Raji (cell line): ENCODE data around the gene SIGLEC7.

ENCODE experiments used
- POLR2A ChIP-seq: IDR thresholded peaks from 2 replicates; pipeline ENCODE4 v1.6.1; 2011; ENCODE audit warnings: low read depth, low read length, control low read depth; ENCODE audit not compliant: insufficient read depth

SIGLEC7 gene

DNA sequence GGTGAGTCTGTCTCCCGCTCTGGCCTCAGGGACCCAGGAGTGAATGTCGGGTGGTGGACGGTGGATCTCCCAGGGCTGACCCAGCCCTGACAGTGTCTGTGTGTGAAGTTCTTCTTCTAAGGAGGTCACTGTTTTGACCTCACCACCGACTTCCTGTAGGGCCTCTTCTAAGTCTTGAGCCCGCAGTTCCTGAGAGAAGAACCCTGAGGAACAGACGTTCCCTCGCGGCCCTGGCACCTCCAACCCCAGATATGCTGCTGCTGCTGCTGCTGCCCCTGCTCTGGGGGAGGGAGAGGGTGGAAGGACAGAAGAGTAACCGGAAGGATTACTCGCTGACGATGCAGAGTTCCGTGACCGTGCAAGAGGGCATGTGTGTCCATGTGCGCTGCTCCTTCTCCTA, at the start of gene SIGLEC7:
TSS of gene SIGLEC7 (plus strand) at position 183 of the 400 bp plus-strand sequence. CDS start at position 252, 69 bp downstream.
- no peak for TF ChIP-seq POLR2A

DNA sequence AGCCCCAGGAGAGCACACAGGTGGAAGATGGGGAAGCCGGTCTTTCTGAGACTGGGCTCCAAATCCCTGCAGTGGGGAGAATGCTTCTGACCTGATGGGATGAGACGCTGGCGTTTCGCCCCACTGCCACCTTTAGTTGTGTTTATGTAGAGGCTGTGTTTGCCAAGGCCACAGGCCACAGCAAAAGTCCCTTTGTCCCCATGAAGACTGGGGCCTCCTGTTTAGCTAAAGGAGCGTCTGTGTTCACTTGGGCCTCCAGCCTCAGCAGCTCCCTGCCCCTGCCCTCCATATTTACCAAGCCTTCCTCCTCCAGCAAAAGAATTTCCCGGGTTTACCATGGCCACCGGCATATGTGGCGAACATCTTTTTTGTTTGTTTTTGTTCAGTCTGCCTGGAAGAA, 49.0 kb upstream of the SIGLEC7 start:
- TF ChIP-seq POLR2A: no peak

DNA sequence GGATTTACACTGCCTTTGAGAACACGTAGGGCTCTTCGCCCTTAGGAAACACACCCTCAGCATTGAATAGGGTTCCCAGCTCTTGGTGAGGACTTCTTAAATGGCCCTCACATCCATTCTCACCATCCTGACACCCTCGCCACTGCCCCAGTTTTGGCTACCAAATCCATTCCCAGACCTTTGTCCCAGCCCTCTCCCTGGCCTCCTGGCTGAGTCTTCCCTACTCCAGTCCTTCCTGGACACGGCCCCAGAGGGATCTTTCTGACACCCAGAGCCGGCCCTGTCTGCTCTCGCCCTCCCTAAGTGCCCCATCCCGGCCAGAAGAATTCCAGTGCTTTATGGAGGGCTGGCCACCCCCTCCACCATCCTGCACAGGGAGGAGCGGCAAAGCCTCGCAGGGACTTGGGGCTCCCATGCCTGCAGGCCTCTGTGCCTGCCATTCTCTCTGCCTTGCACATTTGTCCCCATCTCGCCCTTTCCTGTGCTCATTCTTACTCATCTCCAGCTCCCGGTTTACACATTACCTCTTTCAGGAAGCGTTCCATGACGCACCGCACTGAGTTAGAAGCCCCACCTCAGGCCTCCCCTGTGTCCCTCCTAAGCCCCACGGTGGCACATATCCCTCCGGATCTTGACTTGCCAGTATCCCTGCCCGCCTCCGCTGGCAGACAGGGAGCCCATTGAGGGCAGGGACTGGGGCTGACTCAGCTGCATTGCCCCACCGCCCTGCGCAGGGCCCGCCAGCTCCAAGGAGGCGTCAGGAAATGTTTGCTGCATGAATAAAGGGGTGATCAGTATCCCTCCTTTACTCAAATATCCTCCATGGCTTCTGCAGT, 48.4 kb upstream of the SIGLEC7 start:
- no peak for TF ChIP-seq POLR2A

DNA sequence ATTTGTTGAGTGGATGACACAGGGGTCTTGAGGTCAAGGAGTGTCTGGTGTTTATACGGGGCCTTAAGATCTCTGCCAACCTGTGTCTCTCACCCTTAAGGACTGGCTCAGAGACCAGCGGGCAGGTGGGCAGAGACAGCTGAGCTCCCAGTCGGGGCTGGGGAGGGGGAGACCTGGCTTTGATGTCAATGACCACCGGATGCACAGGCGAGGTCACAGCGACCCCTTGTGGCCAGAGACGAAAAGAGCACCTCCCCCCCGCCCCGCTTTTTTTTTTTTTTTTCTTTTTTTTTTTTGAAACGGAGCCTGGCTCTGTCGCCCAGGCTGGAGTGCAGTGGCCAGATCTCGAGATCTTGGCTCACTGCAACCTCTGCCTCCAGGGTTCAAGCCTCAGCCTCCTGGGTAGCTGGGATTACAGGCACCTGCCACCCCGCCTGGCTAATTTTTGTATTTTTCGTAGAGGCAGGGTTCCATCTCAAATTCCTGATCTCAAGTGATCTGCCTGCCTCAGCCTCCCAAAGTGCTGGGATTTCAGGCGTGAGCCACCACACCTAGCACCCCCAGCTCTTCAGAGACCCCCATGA, 47.3 kb upstream of the SIGLEC7 start:
- TF ChIP-seq POLR2A: no peak

DNA sequence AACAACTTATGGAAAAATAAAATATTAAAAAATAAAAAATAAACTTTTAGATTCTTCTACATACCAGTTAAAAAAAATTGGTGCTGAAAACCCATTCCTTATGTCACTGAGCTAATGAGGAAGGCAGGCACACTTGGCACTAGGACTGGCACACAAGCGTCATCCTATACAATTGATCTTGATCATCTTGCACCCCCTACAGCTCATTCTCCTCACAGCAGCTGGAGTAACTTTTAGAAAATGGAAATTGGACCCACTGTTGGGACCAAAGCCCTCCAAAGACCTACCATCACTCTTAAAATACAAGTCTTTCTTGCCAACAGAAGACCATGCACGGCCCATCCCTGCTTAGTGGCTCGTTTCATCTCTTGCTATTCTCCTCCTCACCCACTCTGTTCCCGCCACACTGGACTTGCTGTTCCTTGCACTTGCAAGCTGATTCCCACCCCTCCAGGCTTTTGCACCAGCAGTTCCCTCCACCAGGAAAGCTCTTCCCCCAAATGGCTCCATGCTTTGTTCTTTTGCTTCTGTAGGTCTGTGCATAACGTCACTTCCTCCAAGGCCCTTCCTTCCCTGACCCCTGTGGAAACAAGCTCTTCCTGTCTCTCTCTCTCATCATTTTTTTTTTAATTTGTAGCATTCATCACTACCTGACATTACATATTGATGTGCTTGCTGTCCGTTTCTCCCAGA, 45.5 kb upstream of the SIGLEC7 start:
- TF ChIP-seq POLR2A: no peak

DNA sequence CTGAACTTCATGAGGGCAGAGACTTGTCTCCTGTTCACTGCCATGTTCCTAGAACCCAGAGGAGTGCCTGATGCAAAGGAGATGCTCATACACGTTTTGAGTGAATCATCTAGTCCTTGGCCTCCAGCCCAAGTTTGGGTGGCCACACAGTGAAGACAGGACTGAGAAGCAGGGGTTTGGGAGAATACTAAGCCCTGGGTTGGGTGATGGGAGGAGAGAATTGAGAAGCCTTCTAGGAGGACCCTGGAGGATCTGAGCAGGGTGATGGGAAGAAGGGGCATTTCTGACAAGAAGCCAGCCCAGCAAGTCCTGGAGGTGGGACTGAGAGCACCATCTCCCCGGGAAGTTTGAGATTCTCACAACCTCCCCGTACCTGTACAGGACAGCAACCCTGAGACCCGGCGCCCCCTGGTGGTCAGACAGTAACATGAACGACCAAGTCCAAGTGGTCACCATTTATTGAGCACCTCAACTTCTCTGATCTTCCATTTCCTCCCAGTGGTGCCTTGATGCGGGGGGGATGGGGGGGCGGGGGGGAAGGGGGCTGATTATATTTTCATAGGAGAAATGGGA, 44.8 kb upstream of the SIGLEC7 start:
- TF ChIP-seq POLR2A: no peak

DNA sequence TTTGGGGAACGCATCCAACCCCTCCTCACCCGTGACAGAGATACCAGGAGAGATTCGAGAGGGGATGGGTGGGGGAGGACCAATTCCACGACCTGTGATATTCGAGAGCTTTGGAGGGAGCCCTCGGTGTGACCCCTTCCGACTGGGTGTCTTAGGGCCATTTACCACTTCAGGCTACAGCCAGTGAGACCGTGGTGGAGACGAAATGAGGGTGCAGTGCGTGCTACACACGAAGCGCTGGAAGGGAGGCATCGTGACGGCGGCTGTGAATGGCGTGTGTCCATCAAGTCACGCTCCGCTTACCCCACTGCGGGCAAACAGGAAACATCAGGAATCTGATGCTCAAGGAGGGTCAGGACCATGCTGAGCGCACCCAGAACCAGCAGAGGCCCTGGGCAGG, 44.3 kb upstream of the SIGLEC7 start:
- no peak for TF ChIP-seq POLR2A

DNA sequence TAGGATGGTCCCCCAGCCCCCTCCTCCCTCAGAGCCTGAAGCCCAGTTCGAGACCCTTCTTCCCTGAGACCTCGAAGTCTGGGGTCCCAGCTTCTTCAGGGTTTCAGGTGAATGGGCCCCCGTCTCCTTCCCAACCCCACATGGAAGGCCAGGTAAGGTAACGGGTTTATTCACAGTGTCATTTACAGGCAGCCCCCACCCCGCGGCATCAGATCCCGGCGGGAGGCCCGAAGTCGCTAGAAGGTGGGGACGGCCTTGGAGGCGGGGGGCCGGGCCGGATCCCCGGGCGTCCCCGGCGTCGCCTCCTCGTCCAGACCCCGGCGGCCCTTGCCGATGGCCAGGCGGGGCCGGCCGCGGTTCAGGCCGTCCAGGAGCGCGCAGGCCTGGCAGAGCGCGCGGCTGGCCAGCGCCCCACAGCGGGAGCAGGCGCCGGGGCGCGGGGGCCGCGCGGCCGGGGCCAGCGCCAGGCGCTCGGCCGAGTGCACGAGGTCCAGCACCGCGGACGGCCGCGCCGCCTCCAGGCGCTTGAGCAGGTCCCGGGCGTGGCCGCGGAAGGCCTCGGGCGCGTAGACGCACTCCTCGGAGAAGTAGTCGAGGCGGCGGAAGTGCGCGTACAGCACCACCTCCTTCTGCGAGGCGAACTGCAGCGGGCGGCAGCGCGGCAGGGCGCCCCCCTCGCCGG, 43.6 kb upstream of the SIGLEC7 start:
- no peak for TF ChIP-seq POLR2A

DNA sequence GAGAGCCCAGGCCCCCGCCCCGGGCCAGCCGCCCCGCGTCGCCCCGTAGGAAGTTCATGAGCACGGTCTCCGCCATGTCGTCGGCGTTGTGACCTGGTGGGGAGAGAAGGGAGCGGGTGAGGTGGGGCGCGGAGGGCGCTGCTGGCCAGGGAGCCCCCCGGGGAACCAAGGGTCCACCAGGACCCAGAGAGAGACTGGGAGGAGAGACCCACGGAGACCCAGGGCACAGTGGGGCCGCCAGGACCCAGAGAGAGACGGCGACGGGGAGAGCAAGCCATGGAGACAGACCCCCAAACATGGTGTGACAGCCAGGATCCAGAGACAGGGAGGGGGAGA, 43.1 kb upstream of the SIGLEC7 start:
- no peak for TF ChIP-seq POLR2A

DNA sequence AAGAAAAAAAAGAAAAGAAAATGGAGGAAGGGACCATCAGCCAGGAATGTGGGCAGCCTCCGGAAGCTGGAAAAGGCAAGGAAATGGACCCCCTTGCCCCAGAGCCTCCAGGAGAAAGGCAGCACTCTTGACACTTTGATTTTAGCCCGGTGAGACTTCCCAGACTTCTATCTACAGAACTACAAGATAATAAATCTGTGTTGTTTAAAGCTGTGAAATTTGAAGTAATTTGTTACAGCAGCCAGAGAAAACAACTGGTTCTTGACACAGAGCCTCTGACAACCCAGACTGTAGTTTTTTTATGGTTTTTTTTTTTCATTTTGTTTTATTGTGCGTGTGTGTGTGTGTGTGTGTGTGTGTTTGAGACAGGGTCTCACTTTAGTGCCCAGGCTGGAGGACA, 41.5 kb upstream of the SIGLEC7 start:
- TF ChIP-seq POLR2A: no peak

DNA sequence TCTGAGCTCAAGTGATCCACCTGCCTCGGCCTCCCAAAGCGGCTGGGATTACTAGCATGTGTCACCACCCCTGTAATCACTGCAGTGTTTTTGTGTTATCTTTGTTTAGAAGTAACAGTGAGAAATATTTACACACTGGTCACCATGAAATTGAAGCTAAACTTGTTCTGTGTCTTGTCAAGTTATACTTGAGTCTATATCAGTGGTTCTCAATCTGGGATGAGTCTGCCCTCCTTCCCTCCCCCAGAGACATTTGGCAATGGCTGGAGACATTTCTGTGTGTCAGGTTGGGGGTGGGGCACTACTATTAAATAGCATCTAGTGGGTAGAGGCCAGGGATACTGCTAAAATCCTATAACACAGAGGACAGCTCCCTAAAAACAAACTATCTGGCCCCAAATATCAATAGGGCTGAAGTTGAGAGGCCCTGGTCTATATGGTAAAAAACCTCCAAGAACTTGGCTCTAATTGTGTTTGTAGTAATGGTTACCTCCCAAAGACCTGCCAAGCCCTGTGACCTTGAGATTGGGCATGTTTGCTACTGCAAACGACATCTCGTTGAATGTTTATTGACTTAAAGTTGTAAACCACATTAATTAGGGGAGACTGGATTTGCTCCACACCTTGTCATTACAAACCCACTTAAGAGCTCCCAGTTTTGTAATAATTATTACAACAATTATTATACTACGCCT, 40.8 kb upstream of the SIGLEC7 start:
- TF ChIP-seq POLR2A: no peak

DNA sequence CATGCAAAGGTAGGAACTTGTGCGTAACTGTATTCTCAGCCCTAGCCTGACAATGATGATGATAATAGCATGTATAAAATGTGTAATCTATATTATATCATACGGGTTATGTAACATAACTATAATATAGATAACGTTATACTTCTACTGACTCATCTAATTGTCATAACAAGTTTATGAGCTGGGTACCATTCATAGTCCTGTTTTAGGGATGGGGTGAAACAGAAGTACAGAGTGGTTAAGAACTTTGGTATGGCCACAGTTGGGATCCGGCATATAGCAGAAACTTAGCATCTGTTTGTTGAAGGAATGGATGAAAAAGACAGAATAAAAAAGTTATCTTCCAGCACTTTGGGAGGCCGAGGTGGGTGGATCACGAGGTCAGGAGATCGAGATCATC, 39.1 kb upstream of the SIGLEC7 start:
- no peak for TF ChIP-seq POLR2A

DNA sequence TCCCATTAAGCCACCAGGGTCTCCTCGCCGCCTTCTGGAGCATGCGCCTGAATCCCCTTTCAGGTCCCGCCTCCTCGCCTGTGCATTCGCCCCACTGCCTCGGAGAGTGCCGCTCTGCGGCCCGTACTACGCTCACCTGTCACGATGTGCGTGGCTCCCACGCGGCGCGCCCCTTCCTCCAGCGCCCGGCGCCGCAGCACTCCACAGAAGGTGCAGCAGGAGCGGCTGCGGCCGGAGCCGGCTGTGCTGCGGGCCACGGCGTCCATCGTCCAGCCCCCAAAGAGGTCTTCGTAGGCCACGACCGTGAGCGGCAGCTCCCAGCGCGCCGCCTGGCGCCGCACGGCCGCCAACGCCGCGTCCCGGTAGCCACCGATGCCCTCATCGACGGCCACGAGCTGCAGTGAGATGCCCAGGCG, 38.2 kb upstream of the SIGLEC7 start:
- no peak for TF ChIP-seq POLR2A

DNA sequence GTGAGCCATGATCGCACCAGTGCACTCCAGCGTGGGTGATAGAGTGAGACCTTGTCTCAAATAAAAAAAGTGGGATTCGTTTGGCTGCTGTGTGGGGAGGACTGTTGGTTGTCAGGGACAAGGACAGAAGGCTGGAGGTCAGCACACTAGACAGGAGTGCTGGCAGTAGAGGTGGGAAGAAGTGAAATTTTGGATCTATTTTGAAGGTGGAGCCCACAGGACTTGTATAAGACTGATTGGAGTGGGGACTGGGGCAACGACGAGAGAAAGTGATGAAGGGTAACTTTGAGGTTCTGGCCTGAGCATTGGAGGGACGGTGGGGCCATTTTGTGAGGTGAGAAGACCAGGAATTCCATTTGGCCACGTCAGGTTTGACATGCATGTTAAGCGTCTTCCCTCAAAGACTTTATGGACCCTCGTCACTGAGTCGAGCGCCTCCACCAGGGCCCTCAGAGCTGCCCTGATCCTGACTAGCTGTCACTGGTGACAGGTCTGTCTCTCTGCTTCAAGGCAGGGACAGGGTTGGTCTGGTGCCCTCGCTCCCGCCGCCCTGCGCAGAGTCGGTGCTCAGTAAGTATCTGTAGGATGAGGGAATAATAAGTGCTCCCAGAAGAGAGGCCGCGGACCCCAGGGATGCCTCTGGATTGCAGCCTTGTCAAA, 34.6 kb upstream of the SIGLEC7 start:
- no peak for TF ChIP-seq POLR2A
